Measurements from ENCODE around the gene TOX2. TPM values are rescaled to one million over a fixed set of nuclear protein-coding genes. Genes with fewer than 3 reads are reported as not detected.

TOX2 gene
- total RNA-seq, 1 experiment from 2014 or later: 0.06 TPM

Other genes with a start within 250 kb of the TOX2 start
- 30.0 and 48.8 TPM in 2 replicates for gene MYBL2, start 247.7 kb upstream of the TOX2 start, total RNA-seq (2014; rRNA removed; shearing (Covaris generic))
- not detected in 2 replicates for gene GTSF1L, start 187.8 kb upstream of the TOX2 start, total RNA-seq (2014; rRNA removed; shearing (Covaris generic))